T-helper 1 cell (primary cell): Measurements from ENCODE around the gene MGMT.

ENCODE experiments used
- DNase-seq, 5 donors: peaks; one replicate each; pipeline ENCODE4 v3.0.0-alpha.2; 2012 to 2020

MGMT gene

GRCh38 chr10:129695671-129696070, 228.6 kb downstream of the MGMT start:
- DNase-seq: no peak

DNA sequence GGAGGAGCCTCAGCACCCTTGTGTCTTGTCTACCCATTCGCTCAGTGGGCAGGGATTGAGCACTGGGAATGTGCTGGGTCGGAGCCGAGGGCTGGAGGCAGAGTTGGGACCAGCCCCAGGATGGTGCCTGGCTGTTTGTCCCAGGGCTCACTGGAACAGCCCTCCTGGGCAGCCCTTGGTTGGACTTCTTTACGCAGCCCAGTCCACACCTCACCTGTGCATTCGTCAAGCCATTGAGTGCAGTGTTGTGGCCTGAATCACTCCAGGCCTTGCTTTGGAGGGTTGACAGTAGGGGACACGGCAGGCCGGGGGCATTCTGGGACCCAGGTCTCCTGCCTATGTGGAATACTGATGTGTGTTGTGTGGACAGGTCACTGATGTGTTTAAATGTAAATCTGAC, 229.6 kb downstream of the MGMT start:
- DNase-seq: no peak

- DNase-seq: no peak
These were observed 230.6 kb downstream of the MGMT start for GRCh38 chr10:129697463-129698247.

DNA sequence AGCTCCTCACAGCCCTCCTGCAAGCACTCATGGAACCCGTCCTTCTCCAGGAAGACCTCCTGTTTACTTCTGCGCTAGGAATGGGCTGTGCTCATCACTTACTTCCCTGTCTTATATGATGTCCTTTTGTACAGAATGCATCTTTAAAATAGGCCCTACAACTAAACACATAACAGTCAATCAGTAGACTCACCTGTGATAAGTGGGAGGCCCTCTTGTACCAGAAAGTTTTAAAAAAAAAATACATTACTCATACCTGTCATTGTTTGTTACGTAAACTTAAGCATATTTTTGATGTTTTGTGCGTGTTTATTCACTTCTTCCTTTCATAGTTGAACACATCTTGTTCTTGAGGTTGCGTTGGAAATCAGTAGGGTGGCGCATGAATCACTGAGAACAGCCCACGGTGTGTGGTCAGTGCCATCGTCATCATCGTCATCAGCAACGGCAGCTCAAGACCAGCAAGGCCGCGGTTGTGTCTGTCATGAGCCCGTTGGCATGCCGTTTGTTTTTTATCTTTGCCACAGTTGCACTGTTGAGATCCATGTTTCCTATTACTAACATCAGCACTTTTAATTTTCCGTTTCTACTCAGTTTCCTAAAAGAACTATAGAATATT, 232.8 kb downstream of the MGMT start:
- DNase-seq: no peak

DNA sequence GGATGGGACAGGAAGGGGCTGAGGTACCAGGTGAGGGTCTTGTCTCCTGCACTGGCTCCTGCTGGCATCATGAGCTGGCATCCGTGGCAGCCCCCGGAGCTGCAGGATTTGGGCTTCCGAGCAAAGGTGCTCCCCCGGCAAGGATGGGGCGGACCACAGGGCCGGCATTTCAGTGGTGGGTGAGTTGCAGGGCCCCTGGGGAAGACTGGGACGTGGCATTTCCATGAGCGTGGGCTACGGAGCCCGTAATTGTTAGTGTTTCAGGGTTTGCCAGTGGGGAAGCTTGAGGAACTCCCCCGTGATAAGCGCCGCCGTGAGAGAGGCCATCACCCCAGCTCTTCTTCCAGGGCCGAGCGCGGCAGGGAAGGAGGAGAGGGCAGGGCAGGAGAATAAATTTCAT, 235.6 kb downstream of the MGMT start:
- DNase-seq: no peak

GRCh38 chr10:129703287-129704137, 236.5 kb downstream of the MGMT start:
- DNase-seq: no peak

DNA sequence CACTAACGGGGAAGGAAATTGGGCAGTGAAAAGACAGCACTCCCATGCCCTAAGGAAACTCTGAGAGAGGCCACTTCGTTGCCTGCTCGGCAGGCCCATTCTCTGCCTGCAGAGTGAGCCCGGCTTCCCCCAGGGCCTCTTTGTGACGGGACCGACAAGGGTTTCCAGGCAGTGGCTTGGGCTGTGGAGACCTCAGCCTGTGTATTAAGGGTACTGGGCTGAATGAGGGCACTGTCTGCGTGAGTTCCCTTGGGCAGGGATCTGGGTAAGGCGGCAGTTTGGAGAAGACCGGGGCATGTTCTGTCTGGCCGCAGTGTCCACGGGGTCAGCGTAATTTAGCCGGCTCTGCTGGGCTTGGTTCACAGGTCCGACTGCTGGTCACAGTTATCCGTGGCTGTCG, 237.2 kb downstream of the MGMT start:
- DNase-seq: no peak

DNA sequence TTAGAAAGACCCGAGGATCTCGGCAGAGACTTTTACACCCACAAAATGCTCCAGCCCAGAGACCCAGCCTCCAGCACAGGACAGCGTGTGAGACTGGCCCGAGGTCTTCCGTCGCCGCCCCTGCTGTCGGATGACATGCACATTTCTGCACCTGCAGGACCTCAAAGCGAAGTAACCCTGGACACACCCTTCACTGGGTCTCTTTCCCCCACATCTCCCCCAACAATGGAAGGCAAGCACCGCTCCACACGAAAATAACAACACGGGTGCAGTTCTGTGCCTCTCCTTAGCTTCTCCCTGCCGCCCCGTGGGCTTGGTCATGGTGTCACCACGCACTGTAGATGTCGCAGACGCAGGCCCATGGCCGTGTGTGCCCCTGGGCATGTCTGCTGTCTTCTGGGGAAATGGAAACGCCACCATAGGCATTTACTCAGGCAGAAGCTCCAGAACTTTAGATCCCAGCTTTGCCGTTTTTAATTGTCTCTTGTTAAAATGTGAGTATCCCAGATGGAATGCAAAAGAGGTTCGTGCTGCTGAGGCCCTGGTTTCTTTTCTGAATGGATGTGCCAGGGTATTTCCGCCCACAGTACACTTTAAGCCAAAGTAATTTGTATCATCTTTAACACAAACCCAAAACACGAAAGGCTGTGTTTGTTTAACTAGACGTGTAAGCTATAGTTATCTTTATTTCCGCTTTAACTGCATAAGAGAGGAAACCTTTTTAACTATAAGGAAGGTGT, 237.9 kb downstream of the MGMT start:
- DNase-seq: no peak

DNA sequence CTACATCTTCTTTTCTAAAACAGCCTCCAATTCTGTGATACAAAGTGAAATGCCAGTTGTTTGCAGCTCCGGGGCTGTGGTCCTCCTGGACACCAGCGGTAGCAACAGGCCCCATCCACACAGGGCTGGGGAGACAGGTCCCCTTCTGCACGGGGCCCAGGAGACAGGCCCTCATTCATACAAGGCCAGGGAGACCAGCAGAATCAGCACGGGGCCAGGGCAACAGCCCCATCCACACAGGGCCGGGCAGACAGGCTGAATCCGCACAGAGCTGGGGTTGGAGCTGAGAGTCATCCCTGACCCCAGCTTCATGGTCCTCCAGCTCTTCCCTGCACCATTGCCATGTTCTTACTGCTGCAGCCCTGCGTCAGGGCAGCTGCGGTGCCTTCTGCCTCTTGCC, 238.6 kb downstream of the MGMT start:
- DNase-seq: no peak

GRCh38 chr10:129706081-129706480, 239.0 kb downstream of the MGMT start:
- DNase-seq: no peak

GRCh38 chr10:129706523-129706922, 239.5 kb downstream of the MGMT start:
- no peak for DNase-seq

GRCh38 chr10:129707406-129708388, 240.7 kb downstream of the MGMT start:
- DNase-seq: no peak

DNA sequence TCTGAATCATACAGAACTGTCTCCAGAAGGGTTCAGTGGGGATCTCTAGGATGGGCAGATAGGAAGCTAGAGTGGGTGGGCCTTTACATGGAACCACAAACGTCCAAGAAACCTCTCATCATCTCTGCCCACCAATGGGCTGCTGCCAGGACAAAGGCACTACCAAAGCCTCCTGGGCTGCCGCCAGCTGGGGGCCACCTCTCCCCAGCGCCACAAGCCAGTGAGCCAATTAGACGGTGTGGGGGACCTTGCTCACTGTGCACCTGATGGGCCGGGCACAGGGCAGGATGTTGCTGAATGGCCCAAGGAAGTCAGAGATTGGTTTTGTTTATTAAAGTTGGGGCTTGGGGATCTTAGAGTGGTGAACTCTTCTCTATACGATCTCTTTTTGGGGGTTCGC, 242.1 kb downstream of the MGMT start:
- DNase-seq: no peak

- no peak for DNase-seq
These were observed 242.8 kb downstream of the MGMT start for GRCh38 chr10:129709627-129710509.

- DNase-seq: no peak
These were observed 243.4 kb downstream of the MGMT start for GRCh38 chr10:129710510-129710847.

DNA sequence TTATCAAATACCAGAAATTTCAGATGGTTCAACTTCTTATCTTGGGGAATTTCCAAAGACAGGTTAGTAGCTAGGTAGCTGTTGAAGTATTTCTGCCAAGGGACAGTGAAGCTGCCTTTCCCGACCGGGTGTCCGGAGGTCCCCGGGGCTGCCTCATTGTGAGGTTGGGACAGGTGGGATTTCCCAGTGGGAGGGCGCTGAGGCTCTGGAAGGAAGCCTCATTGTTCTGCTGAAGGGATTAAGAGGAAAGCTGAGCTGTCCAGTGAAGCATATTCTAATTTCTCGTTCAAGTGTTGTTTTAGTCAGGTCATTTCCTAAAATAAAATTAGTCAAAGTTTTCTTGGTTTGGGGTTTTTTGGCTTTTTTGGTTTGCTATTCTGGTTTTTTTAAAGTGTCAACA, 244.2 kb downstream of the MGMT start:
- no peak for DNase-seq

GRCh38 chr10:129712000-129712399, 245.0 kb downstream of the MGMT start:
- DNase-seq: no peak

GRCh38 chr10:129713659-129714265, 246.7 kb downstream of the MGMT start:
- no peak for DNase-seq

DNA sequence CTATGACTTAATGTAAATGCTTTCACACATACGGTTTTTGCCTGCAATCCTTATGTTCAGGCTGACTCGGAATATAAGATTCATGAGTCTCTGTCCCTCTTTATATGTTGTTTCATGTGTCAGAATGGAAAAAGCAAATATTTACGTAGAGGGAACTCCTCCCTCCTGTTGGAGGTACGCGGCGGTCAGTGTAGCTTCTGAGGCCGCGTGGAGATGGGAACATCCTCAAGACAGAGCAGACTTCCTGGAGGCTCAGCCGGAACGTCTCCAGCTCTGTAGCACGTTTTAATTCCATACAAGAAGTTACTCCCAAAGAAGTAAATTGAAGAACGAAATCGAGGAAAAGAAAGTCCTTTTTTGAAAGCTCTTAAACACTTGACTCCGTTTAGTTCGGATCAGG, 248.8 kb downstream of the MGMT start:
- no peak for DNase-seq

DNA sequence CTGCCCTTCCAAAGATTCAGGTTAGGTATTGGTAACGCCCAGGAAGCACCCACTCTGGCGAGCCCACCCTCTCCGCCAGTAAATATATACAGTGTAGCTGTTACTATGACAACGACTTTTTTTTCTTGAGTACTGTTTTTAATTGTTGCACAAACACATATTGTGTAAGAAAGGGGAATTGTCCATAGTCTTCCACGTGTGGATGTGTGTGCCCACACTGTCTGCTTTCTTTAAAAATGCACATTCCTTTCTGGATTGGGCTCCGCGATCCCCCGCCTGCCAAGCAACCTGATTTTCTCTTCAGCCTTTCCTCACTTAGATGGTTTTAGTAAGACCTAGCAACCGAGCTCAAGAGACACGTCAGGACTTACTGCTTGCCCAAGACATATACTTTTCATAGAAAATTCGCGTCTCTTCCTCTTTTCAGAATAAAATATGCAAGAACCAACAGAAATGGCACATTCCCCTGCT, 249.2 kb downstream of the MGMT start:
- DNase-seq: no peak
